Suppressor macrophage treated with lipopolysaccharide for 4 hours (primary cell): ENCODE measurements around the gene RRP1B.
"Not testable (repeated sequence)": the region's sequence is repeated elsewhere in the genome, so short reads cannot be mapped to it uniquely, and the experiment has no call there.

Experiments
- DNase-seq: peaks from one replicate; pipeline ENCODE4 v3.0.0-alpha.2; 2020

Gene RRP1B

DNA sequence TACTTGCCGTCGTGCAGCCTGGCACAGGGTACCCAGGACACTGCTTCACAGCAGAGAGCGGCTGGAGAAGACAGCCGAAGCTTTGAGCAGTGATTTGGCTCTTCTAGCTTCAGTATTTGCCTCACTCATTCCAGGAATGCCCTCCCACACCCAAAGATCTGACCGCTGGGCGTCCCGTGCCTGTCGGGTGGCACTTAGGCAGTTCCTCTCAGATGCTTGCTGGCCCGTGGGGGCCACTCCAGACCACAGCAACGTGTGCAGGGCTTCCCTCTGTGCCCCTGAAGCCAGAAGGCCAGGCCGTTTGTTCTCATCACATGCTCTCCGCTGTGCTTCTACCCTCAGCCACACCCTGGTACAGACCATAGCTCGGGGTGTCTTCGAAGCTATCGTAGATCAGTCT, 17.0 kb downstream of the RRP1B start:
- no peak for DNase-seq

DNA sequence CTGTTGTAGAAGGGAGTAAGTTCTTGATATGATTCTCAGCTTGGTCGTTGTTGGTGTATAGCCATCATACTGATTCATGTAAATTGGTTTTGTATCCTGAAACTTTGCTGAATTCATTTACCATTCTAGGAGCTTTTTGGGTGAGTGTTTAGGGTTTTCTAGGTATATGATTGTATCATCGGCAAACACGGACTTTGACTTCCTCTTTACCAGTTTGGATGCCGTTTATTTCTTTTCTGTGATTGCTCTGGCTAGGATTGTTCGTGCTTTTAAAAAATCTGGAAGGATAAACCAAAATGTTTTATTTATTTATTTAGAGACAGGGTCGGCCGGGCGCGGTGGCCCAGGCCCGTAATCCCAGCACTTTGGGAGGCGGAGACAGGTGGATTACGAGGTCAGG, 20.6 kb downstream of the RRP1B start:
- DNase-seq, result no peak

DNA sequence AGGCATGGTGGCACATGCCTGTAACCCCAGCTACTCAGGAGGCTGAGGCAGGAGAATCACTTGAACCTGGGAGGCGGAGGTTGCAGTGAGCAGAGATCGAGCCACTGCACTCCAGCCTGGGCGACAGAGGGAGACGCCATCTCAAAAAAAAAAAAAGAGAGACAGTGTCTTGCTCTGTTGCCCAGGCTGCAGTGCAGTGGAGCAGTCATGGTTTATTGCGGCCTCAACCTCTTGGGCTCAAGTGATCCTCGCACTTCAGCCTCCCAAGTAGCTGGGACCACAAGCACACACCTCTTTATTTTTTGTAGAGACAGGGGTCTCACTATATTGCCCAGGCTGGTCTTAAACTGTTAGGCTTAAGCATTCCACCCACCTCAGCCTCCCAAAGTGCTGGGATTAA, 21.1 kb downstream of the RRP1B start:
- not testable (repeated sequence) for DNase-seq

GRCh38 chr21:43681650-43682049, 22.3 kb downstream of the RRP1B start:
- DNase-seq, result no peak

DNA sequence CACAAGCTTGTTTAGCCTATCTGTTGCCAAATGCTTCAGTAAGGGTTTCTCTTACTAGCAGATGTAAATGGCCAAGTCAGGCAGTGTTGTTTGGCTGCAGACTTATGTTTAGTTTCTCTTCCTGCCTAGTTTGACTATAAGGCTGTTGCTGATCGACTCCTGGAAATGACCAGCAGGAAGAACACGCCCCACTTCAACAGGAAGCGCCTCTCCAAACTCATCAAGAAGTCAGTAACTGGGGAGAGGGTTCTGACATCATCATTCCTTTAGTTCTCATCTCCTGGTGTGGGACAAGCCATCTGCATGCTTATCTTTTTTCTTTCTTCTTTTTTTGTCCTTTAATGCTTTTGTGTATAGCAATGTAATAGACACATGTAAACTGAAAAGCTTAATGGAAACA, 25.1 kb downstream of the RRP1B start:
- DNase-seq, result peak; percentile 29

DNA sequence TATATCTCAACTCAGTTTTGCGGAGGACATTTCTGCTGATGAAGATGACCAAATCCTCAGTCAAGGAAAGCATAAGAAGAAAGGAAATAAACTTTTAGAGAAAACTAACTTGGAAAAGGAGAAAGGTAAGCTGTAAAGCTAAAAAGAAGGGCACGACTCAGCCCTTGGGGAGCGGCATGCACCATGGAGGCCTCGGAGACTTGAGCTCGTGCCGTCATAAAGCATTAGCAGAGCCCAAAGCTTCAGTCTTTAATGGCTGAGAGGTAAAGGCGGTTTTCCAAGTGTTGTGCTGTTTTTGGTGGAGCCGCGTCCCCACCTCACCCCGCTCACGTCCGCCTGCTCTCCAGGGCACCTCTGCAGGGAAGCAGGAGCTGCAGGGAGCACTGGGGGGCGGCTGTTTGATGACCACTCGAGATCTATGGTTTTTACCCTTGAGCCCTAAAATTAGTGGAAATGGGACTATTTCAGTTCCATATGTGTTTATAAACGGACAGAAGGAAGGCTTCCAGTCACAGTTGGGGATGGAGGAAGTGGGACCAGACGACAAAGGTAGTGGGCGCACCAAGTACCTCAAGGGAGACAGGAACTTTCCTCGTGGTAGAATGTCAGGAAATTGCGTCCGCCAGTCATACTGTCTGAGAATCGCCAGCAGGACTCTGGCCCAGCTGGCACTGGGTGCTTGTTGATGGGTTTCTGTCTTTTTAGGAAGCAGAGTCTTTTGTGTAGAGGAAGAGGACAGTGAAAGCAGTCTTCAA, 27.6 kb downstream of the RRP1B start:
- no peak for DNase-seq

- DNase-seq, result no peak
Measured at GRCh38 chr21:43687566-43688399, 28.4 kb downstream of the RRP1B start.

- DNase-seq, result no peak
Measured at GRCh38 chr21:43688906-43689305, 29.5 kb downstream of the RRP1B start.

DNA sequence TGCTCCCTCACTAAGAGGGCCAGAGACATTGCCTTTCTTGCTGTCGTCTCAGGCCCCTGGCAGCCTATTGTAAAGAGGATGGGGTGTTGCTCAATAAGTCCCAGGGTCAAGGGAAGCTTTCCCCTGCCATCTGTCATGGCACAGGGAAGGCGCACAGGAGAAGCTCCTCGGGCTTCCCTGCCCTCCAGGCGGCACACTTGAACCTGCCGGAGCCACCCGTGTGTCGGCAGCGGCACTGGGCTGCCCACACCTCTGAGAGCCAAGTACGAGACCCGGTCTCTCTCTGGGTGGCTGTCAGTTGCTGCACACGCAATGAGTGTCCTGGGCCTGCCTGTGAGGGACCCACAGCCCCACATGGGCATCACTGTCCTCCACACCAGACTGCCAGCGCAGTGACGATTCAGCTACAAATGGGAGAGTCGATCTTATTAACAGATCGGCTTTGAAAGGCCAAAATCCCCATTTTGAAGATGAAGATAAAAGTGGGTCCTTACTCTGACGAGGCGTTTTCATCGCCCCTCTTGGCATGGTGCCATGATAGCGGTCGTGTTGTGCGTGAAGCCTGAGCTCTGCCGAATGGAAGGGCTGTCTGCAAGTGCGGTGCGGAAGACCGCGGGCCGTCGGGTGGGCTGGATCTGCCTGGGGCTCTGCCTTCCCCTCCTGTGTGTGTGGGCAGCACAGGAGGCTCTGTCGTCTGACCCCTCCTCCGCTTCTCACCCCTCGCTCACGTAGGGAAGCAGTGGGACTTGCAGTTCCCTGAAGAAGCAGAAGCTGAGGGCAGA, 30.4 kb downstream of the RRP1B start:
- no peak for DNase-seq

DNA sequence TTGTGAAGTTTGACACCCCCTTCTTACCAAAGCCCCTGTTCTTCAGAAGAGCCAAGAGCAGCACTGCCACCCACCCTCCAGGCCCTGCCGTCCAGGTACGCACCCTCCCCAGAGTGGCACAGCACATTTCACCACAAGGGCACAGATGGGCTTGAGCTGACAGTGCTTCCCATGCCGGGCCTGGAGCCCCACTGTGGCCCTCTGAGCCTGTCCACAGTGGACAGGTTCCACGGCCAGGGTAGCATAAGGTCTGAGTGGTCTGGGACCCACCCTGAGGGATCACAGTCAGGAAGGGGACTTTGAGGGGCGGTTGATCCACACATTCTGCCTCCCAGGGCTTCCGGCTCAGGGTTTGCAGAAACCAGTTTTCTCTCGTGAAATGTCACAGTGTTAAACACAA, 31.0 kb downstream of the RRP1B start:
- DNase-seq, result no peak

DNA sequence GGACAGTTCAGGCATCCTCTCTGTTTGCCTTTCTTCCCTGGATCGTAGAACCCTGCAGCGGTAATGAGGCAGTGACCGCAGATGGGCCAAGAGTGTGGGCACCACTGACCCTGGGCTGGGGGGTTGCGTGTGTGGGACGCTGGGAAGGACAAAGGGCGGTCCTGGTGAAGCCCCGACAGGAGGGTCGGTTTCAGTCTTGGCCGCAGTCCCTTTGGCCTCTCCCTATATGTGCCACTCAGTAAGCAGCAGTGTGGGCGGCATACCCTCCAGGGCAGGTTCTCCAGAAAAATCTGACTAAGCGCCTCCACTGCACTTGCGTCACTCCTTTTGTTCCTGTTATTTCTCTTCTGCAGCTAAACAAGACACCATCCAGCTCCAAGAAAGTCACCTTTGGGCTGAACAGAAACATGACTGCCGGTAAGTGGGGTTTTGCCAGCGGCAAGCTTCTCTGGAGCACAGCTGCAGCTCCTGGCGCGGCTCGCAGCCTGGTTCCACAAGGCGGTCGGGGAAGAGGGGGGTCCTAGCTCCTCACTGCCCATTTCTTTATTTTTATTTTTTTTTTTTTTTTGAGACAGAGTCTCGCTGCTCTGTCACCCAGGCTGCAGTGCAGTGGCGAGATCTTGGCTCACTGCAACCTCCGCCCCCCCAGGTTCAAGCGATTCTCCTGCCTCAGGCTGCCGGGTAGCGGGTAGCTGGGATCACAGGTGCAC, 31.9 kb downstream of the RRP1B start:
- no peak for DNase-seq

GRCh38 chr21:43691801-43692200, 32.4 kb downstream of the RRP1B start:
- DNase-seq, result no peak

DNA sequence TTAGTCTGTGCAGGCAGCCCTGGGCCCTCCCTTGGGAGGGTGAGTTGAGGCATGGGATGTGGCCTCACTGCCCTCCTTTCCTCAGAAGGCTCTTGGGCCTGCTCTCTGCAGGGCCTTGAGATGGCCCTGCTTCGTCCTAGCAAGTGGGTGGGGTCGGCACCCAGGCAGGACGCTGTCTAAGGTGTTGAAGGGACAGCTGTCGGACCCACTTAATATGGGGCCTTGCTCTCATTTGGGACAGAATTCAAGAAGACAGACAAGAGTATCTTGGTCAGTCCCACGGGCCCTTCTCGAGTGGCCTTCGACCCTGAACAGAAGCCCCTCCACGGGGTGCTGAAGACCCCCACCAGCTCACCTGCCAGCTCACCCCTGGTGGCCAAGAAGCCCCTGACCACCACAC, 33.6 kb downstream of the RRP1B start:
- no peak for DNase-seq

GRCh38 chr21:43693981-43694380, 34.6 kb downstream of the RRP1B start:
- DNase-seq, result no peak

DNA sequence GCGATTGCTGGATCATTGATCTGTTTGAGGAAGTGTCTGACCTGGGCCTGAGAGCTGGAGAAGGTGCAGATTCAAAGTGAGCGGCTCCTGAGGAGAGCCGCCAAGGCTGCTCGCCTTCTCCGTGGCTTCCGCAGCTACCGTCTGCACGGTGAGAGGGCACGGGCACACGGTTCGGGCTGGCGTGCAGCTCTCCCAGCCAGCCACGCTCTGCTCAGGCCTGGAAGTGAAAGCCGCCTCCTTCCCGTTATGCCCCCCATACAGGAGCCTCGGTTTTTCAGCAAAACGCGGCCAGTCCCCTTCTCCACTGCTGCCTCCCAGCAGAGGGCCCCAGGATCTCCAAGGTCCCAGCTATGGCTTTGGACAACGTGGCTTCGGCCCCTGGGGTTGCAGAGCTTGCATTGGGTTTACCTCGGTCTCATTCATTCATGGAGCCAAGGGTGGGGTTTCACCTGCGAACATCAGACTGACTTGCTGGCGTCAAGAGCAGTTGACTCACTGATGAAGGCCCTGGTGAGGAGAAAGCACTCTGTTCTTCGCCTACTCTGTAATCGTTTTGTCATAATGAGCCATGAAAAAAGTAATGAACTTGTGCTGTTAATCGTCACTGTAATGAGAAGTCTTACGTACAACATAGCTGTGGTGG, 35.2 kb downstream of the RRP1B start:
- no peak for DNase-seq

- DNase-seq, result no peak
Measured at GRCh38 chr21:43696214-43696613, 36.9 kb downstream of the RRP1B start.

- DNase-seq, result no peak
Measured at GRCh38 chr21:43697758-43698643, 38.6 kb downstream of the RRP1B start.

GRCh38 chr21:43699492-43699777, 40.1 kb downstream of the RRP1B start:
- not testable (repeated sequence) for DNase-seq

DNA sequence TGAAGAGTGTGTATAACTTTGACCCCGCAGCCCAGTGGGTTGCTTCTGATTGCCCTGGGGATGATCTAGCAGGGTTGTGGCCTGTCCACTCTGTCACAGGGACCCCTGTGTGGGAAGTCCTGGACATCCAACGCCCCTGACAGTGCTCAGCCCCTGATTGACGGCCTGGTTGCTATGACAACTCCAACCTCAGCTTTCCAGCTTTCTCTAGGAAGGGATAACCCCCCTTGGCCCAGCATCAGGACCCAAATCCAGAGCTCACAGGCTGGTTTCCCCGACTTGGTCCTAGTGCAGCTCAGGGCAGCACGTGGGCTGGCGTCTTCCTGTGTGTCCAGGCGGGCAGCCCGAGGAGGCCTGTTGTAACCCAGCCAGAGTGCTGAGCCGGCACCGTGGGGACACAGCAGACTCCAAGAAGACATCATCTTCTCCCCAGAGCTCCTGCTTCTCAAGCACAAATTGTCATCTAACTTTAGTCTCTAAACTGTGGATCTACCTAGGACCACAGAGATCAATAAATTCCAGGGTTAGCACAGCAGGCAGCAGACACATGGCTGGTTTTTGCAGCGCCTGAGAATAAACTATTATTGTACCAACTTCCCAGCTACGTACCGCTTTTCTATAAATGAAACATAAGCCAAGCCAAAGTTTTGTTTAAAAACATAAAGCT, 40.7 kb downstream of the RRP1B start:
- DNase-seq, result no peak

DNA sequence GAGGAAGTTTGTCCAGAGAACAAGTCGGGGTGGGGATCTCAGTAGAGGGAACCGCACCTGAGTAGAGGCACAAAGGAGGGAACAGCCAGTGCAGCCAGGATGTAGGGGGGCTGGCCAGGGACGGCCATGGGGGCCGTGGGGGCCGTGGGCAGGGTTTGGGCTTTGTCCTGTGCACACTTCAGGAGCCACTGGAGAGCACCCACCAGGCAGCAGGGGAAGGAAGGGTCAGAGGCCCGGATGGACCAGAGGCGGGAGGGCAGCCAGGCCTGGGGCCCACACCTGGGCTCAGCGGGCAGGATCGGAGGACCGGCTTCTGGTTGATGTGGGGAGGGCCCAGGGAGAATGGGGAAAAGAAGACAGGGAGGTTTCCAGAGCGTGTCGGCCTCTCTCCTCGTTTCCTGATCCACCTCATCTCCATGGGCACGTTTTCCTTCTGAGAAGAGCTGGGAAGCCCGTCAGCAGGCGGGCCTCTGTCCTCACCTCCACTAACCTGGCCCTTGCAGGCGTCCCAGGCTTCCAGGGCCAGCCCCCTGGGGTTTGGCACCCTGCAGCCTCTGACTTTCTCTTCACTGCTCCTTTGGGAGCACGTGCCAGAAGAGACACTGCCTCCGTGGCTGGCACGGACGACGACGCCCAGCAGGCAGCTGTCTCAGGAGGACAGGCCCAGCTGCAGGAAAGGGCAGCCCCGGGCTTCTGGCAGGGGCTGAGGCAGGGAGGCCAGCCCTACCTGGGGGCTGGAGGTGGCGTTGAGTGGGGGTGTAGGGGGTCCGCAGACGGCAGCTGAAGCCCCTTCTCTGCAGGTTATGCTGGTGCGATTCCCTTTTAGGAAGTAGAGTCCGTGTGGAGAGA, 42.8 kb downstream of the RRP1B start:
- no peak for DNase-seq
